A549 (cell line): ENCODE results near the gene OPN1MW.
"Not testable (repeated sequence)": the region's sequence is repeated elsewhere in the genome, so short reads cannot be mapped to it uniquely, and the experiment has no call there.

ENCODE experiments used
- CTCF ChIP-seq: fragments of >200 bp; sonication (Bioruptor Twin); formaldehyde crosslinking; IDR thresholded peaks from 3 replicates; pipeline ENCODE4 v1.5.1; 2016
- HMGXB4 ChIP-seq: fragments of 250-450 bp; sonication (Bioruptor Pico); IDR thresholded peaks from 2 replicates; pipeline ENCODE4 v1.5.0; 2021; ENCODE audit warnings: mild to moderate bottlenecking, moderate library complexity, borderline replicate concordance
- HOXA7 ChIP-seq: fragments of 250-450 bp; sonication (Bioruptor Pico); IDR thresholded peaks from 2 replicates; pipeline ENCODE4 v1.5.0; 2020; ENCODE audit warnings: mild to moderate bottlenecking, moderate library complexity
- JUNB ChIP-seq: fragments of >200 bp; sonication (Bioruptor Twin); formaldehyde crosslinking; IDR thresholded peaks from 2 replicates; pipeline ENCODE4 v1.6.1; 2016
- KDM5A ChIP-seq: fragments of 200-600 bp; sonication (generic); IDR thresholded peaks from 2 replicates; pipeline ENCODE4 v1.6.1; 2016; ENCODE audit warnings: antibody characterized with exemption, mild to moderate bottlenecking
- NR3C1 ChIP-seq: fragments of >200 bp; sonication (Bioruptor Twin); formaldehyde crosslinking; IDR thresholded peaks from 3 replicates; pipeline ENCODE4 v1.6.1; 2017
- POLR2A ChIP-seq: IDR thresholded peaks from 2 replicates; pipeline ENCODE4 v1.6.1; 2012; ENCODE audit warnings: mild to moderate bottlenecking, low read length
- POLR2AphosphoS2 ChIP-seq: conservative IDR thresholded peaks from 2 replicates; pipeline ENCODE4 v1.6.1; 2012; ENCODE audit warnings: low read length, improper control_type of control experiment, inconsistent platforms
- REST ChIP-seq: fragments of 200-600 bp; sonication (generic); IDR thresholded peaks from 2 replicates; pipeline ENCODE4 v1.6.1; 2016; ENCODE audit warnings: antibody characterized with exemption, mild to moderate bottlenecking, moderate library complexity
- RFX5 ChIP-seq: fragments of 450-650 bp; IDR thresholded peaks from 2 replicates; pipeline ENCODE4 v1.7.1; 2014; ENCODE audit warnings: antibody characterized with exemption, mild to moderate bottlenecking, moderate library complexity

DNA sequence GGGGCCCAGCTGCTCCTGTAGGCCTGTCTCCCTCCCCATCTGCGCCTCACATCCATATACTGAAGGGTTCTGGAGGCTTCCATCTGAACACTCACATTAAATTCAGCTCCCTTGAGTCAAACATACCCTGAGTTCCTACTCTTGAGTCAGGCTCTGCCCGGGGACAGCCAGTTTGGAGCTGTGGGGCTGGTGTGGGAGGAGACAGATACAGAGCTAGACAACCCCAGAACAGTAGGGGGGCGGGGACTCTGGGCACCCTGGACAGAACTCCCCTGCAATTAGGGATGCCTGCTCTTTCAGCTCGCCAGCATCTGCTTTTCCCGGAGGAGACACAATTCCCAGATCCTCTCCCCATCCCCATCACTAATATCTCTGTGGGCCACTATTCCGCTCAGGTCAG is 31.4 kb upstream of the OPN1MW start:
- TF ChIP-seq HMGXB4 (CRISPR knock-in tag); JUNB; CTCF; POLR2AphosphoS2; KDM5A; HOXA7; NR3C1; POLR2A; REST; RFX5: not testable (repeated sequence)
